Stimulated activated naive B cell treated with anti-CD40 and anti-IgM and Interleukin-4, amounts not matched to agents 10 μg/mL and 1 μg/mL and 100 μg/mL, for 72 hours (primary cell): Measurements from ENCODE around the gene CD6.
A peak's percentile ranks its signal among the peaks of the same experiment; 100 is the strongest.

ENCODE experiments used
- ATAC-seq, 2 donors: fragments of 150-1000 bp; cut with Tn5 transposase; replicated peaks; 2 replicates each; pipeline ENCODE4 v1.10.0; 2021; ENCODE audit warnings: moderate library complexity in 1 of 2
- DNase-seq: peaks from one replicate; pipeline ENCODE4 v3.0.0; 2021
- H3K27ac Mint-ChIP-seq: one replicate; pipeline ENCODE4 v1.8.0; 2022; ENCODE audit warnings: mild to moderate bottlenecking, mixed read lengths
- H3K27me3 Mint-ChIP-seq, 2 donors: one replicate each; pipeline ENCODE4 v1.8.0; 2022; ENCODE audit warnings: mixed read lengths in 2 of 2
- H3K36me3 Mint-ChIP-seq, 2 donors: one replicate each; pipeline ENCODE4 v1.8.0; 2022; ENCODE audit warnings: mixed read lengths in 2 of 2, mild to moderate bottlenecking in 1 of 2
- H3K4me1 Mint-ChIP-seq, 2 donors: one replicate each; pipeline ENCODE4 v1.8.0; 2022; ENCODE audit warnings: mixed read lengths in 2 of 2, mild to moderate bottlenecking in 1 of 2
- H3K4me3 Mint-ChIP-seq, 2 donors: one replicate each; pipeline ENCODE4 v1.8.0; 2022; ENCODE audit warnings: mild to moderate bottlenecking in 2 of 2, mixed read lengths in 2 of 2, moderate library complexity in 1 of 2
- H3K9me3 Mint-ChIP-seq, 2 donors: one replicate each; pipeline ENCODE4 v1.8.0; 2022; ENCODE audit warnings: mixed read lengths in 2 of 2, mild to moderate bottlenecking in 1 of 2

CD6 gene

DNA sequence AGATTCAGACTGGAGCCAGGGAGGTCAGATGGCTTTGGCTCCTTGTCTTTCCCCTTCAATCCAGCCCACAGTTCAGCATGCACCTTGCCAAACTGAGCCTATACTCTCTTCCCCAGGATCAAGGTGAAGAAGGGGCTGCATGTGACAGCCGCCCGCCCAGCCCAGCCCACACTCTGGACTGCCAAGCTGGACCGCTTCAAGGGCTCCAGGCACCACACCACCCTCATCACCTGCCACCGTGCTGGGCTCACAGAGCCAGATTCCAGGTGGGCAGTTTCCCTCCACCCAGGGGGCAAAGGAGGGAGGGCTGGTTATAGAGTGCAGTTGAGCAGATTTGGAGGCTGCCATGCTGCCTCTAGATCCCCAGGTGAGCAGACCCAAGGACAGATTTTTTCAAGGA lies 41.1 kb upstream of the CD6 start:
- DNase-seq (no peak), ATAC-seq (no peak)
- Mint-ChIP-seq H3K9me3 (no peaks in the 10 kb centered on the region), H3K4me3 (no peak overlapping the region), H3K27ac (no peak overlapping the region), H3K27me3 (peaks cover under 1% of the 10 kb centered on the region in 2 donors), H3K36me3 (peaks cover 6 to 8% of the 10 kb centered on the region in 2 donors), H3K4me1 (peaks cover 43 to 83% of the 10 kb centered on the region in 2 donors)

DNA sequence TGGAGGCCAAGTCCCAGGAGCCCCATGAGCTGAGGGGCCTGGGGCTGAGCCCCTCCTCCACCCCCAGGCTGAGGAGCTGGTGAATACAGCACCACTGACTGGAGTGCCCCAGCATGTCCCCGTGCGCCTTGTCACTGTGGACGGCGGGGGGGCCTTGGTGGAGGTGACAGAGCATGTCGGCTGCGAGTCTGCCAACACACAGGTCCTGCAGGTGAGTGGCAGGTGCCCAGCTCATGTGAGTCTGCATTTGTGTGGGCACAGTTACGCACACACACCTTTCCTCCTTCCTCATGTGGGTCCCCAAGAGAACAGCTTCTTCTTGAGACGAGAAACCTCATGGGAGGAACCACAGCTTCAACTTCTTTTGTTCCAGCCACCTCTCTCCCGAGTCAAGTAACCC lies 39.6 kb upstream of the CD6 start:
- peak overlapping the region; percentile 25 to 61 for H3K4me3 Mint-ChIP-seq
- peak overlapping the region; percentile 77 for H3K27ac Mint-ChIP-seq
- H3K36me3 Mint-ChIP-seq, result peaks cover 11 to 14% of the 10 kb centered on the region in 2 donors
- DNase-seq, result peak; percentile 61
- no peaks in the 10 kb centered on the region for H3K9me3 Mint-ChIP-seq
- no peaks in the 10 kb centered on the region for H3K27me3 Mint-ChIP-seq
- peaks cover 40 to 76% of the 10 kb centered on the region in 2 donors for H3K4me1 Mint-ChIP-seq
- ATAC-seq, result peak; percentile 67 to 72

DNA sequence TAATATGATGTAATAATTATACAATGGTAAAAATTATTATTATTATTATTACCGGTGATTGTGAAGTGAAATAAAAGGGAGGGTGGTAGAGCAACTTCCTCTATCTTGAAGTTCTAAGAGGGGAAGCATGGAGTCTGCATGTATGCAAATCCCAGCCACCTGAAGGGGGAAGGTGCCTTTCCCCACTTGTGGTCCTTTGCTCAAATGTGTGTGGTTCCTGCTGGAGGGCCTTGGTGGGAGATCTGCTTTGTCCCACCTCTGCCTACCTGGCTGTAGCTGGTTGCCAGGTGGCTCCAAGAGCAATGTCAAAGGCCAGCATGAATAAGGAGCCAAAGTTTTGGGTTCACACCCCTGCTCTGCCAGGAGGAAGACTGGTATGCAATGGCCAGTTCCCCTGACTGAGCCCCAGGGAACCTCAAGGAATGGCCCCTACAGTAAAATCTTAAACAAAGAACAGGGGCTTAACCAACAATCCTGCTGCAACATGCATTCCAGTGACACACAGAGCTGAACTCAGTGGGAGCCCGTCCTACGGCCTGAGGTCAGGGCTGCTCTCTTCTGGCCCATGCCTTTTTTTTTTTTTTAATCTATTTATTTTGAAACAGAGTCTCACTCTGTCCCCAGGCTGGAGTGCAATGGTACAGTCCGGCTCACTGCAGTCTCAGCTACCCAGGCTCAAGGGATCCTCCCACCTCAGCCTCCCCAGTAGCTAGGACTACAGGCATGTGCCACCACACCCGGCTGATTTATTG lies 38.7 kb upstream of the CD6 start:
- no peaks in the 10 kb centered on the region for H3K27me3 Mint-ChIP-seq
- no peak for DNase-seq
- peak overlapping the region; percentile 84 for H3K27ac Mint-ChIP-seq
- H3K4me3 Mint-ChIP-seq, result no peak overlapping the region
- peak; percentile 63 to 66 for ATAC-seq
- no peaks in the 10 kb centered on the region for H3K9me3 Mint-ChIP-seq
- H3K4me1 Mint-ChIP-seq, result peaks cover 37 to 71% of the 10 kb centered on the region in 2 donors
- H3K36me3 Mint-ChIP-seq, result peaks cover 14 to 21% of the 10 kb centered on the region in 2 donors

GRCh38 chr11:60933416-60934123 lies 37.9 kb upstream of the CD6 start:
- H3K4me1 Mint-ChIP-seq, result peaks cover 37 to 73% of the 10 kb centered on the region in 2 donors
- ATAC-seq (peak in 1 of 2 donors; percentile 3), DNase-seq (no peak)
- H3K36me3 Mint-ChIP-seq, result peaks cover 22 to 29% of the 10 kb centered on the region in 2 donors
- H3K9me3 Mint-ChIP-seq, result no peaks in the 10 kb centered on the region
- peak overlapping the region; percentile 84 for H3K27ac Mint-ChIP-seq
- peak overlapping the region; percentile 48 to 65 for H3K4me3 Mint-ChIP-seq
- no peaks in the 10 kb centered on the region for H3K27me3 Mint-ChIP-seq

- peak overlapping the region; percentile 48 to 65 for H3K4me3 Mint-ChIP-seq
- DNase-seq, result no peak
- no peaks in the 10 kb centered on the region for H3K27me3 Mint-ChIP-seq
- no peaks in the 10 kb centered on the region for H3K9me3 Mint-ChIP-seq
- H3K27ac Mint-ChIP-seq, result peak overlapping the region; percentile 95
- ATAC-seq, result no peak
- peaks cover 38 to 78% of the 10 kb centered on the region in 2 donors for H3K4me1 Mint-ChIP-seq
- peaks cover 25 to 36% of the 10 kb centered on the region in 2 donors for H3K36me3 Mint-ChIP-seq
These were observed 37.2 kb upstream of the CD6 start for GRCh38 chr11:60934124-60934789.

GRCh38 chr11:60934790-60935605 lies 36.5 kb upstream of the CD6 start:
- H3K36me3 Mint-ChIP-seq, result peaks cover 26 to 41% of the 10 kb centered on the region in 2 donors
- H3K27ac Mint-ChIP-seq, result peak overlapping the region; percentile 95
- peak overlapping the region; percentile 1 to 50 for H3K4me3 Mint-ChIP-seq
- peaks cover 35 to 72% of the 10 kb centered on the region in 2 donors for H3K4me1 Mint-ChIP-seq
- ATAC-seq (no peak), DNase-seq (no peak)
- H3K27me3 Mint-ChIP-seq, result no peaks in the 10 kb centered on the region
- no peaks in the 10 kb centered on the region for H3K9me3 Mint-ChIP-seq

- DNase-seq, result no peak
- H3K36me3 Mint-ChIP-seq, result peaks cover 33 to 47% of the 10 kb centered on the region in 2 donors
- ATAC-seq, result peak in 1 of 2 donors; percentile 4
- H3K27me3 Mint-ChIP-seq, result no peaks in the 10 kb centered on the region
- H3K4me3 Mint-ChIP-seq, result peak overlapping the region in 1 of 2 donors; percentile 14
- peaks cover 31 to 66% of the 10 kb centered on the region in 2 donors for H3K4me1 Mint-ChIP-seq
- H3K27ac Mint-ChIP-seq, result peak overlapping the region; percentile 95
- no peaks in the 10 kb centered on the region for H3K9me3 Mint-ChIP-seq
These were observed 35.6 kb upstream of the CD6 start for GRCh38 chr11:60935676-60936442.

- H3K27ac Mint-ChIP-seq, result peak overlapping the region; percentile 95
- H3K36me3 Mint-ChIP-seq, result peaks cover 40 to 54% of the 10 kb centered on the region in 2 donors
- DNase-seq (no peak), ATAC-seq (no peak)
- no peaks in the 10 kb centered on the region for H3K27me3 Mint-ChIP-seq
- H3K9me3 Mint-ChIP-seq, result no peaks in the 10 kb centered on the region
- H3K4me3 Mint-ChIP-seq, result no peak overlapping the region
- H3K4me1 Mint-ChIP-seq, result peaks cover 28 to 66% of the 10 kb centered on the region in 2 donors
These were observed 34.9 kb upstream of the CD6 start for GRCh38 chr11:60936467-60937143.

DNA sequence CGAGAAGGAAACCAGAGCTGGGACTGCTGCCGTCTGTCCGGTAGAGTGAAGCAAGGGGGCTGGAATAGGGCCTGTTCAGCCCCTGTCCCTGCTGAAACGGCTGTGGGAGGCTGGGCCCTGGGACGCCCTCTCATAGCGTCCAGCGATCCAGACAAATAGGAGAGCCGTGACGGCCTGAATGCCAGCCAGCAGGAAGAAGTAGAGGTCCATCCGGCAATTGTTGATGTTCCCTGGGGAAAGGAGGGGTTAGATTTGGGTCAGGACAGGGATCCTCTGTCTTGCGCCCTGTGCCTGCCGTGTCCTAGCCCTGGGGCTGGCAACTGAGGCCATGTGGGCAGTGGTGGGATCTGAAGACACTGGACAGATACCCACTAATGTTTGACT lies 34.3 kb upstream of the CD6 start:
- peaks cover 27 to 66% of the 10 kb centered on the region in 2 donors for H3K4me1 Mint-ChIP-seq

GRCh38 chr11:60937811-60938210 lies 33.7 kb upstream of the CD6 start:
- ATAC-seq, result no peak
- Mint-ChIP-seq H3K4me3 (no peak overlapping the region), H3K36me3 (peaks cover 49 to 65% of the 10 kb centered on the region in 2 donors), H3K4me1 (peaks cover 30 to 66% of the 10 kb centered on the region in 2 donors), H3K27me3 (no peaks in the 10 kb centered on the region), H3K9me3 (no peaks in the 10 kb centered on the region), H3K27ac (peak overlapping the region; percentile 63)
- DNase-seq, result no peak

More for the DNA sequence above, 34.3 kb upstream of the CD6 start:
- H3K36me3 Mint-ChIP-seq, result peaks cover 45 to 59% of the 10 kb centered on the region in 2 donors
- no peak overlapping the region for H3K4me3 Mint-ChIP-seq
- no peaks in the 10 kb centered on the region for H3K9me3 Mint-ChIP-seq
- H3K27me3 Mint-ChIP-seq, result no peaks in the 10 kb centered on the region
- peak overlapping the region; percentile 42 for H3K27ac Mint-ChIP-seq
- DNase-seq (no peak), ATAC-seq (no peak)

DNA sequence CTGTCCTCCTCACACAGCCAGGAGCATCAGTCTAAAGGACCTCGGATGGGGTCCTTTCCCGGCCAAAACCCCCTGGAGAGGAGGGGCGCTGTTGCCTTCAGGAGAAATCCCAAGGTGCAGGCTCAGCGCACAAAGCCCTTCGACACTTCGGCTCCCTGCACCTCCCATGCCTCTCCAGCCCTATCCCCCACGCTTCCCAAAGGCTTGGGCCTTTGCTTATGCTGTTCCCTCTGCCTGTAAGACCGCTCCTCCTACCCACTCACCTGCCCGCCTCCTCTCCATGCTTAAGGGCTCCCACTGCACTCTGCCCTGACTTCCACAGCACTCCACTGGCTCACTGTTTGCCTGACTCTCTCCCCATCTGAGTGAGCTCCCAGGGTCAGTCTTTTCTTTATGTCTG lies 33.0 kb upstream of the CD6 start:
- Mint-ChIP-seq H3K4me1 (peaks cover 35 to 66% of the 10 kb centered on the region in 2 donors), H3K27me3 (no peaks in the 10 kb centered on the region), H3K4me3 (no peak overlapping the region), H3K27ac (peak overlapping the region; percentile 6), H3K9me3 (no peaks in the 10 kb centered on the region), H3K36me3 (peaks cover 54 to 70% of the 10 kb centered on the region in 2 donors)
- no peak for DNase-seq
- no peak for ATAC-seq

DNA sequence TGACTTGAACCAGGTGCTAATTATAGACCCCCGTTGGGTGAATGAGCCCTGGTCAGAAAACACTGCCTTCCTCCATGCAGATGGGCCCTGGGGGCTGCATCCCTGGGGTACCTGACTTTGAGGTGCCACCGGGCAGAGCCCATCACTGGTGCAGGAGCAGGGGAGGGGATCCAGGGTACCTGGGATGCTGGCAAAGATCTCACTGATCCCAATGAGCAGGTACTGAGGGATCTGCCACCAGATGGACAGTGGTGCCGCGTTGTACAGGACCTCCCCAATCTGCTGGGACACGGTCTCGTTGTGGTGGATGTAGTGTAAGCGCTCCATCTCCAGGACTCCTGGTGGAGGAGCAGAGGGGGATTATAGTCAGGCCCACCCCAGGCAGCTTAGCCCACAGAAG lies 32.2 kb upstream of the CD6 start:
- Mint-ChIP-seq H3K4me3 (no peak overlapping the region), H3K4me1 (peaks cover 35 to 66% of the 10 kb centered on the region in 2 donors), H3K36me3 (peaks cover 58 to 77% of the 10 kb centered on the region in 2 donors), H3K9me3 (no peaks in the 10 kb centered on the region), H3K27ac (peak overlapping the region; percentile 20), H3K27me3 (no peaks in the 10 kb centered on the region)
- DNase-seq (no peak), ATAC-seq (no peak)

DNA sequence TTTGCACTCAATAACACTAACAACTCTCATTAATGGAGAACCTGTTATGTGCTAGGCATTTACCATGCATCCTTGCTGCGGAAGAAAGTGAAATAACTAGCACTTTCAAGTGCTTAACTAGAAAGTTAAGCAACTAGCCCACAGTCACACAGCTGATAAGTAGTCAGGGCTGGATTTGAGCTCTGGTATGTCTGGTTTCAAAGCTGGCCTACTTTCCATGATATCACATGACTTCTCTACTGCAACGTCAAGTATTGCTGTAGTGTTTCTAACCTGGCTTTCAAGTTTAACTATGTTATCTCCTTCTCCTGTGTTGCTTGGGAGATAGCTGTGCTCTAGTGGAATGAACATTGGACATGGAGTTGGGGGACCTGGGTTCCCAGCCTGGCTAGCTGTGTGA lies 31.6 kb upstream of the CD6 start:
- no peak for DNase-seq
- peaks cover 37 to 66% of the 10 kb centered on the region in 2 donors for H3K4me1 Mint-ChIP-seq
- no peak for ATAC-seq
- H3K27me3 Mint-ChIP-seq, result no peaks in the 10 kb centered on the region
- H3K9me3 Mint-ChIP-seq, result no peaks in the 10 kb centered on the region
- H3K4me3 Mint-ChIP-seq, result no peak overlapping the region
- no peak overlapping the region for H3K27ac Mint-ChIP-seq
- H3K36me3 Mint-ChIP-seq, result peaks cover 63 to 78% of the 10 kb centered on the region in 2 donors
